Measurements from ENCODE around the gene ACTC1. TPM values are rescaled to one million over a fixed set of nuclear protein-coding genes. Genes with fewer than 3 reads are reported as not detected.
"Not testable (repeated sequence)": the region's sequence is repeated elsewhere in the genome, so short reads cannot be mapped to it uniquely, and the experiment has no call there.

Gene ACTC1
- not detected for polyA plus RNA-seq (2012; ENCODE audit: missing spikeins)

- no peak for FAIRE-seq
- no peak for DNase-seq (ENCODE audit: insufficient read length)
- TF ChIP-seq POLR2A (IDR thresholded peaks at IDR 0.05; ENCODE audit: low read depth, low read length) (no peak), TAF1 (IDR thresholded peaks at IDR 0.05; ENCODE audit: borderline replicate concordance, low read depth, low read length) (no peak), POLR2AphosphoS5 (IDR thresholded peaks at IDR 0.05; ENCODE audit: low read depth, low read length) (no peak)
Observed at GRCh38 chr15:34795267-34796081, at the start of gene ACTC1. Gene ACTC1 (minus strand): TSS chr15:34795549. CDS start chr15:34794808, 741 bp downstream.

DNA sequence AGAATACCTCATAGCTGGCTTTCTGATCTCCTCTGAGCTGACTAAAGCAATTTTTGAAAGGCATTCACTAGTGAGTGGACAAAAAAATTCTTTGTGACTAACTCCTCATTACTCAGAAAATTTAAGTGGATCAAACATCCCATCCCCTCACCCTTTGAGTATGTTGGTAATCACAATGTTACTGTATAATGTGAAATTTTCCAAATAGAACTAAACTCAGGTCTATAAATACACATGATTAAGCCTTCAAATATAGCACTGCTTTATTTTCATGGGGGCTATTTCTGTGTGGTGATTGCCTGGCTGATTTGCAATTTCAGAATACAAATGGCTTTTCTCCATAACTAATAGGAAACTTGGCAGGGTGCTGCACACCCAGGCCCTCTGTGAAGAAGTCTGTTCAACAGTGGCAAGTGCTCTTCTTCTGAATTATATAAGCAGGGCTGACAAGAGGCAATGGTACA, 45.9 kb upstream of the ACTC1 start:
- no peak for FAIRE-seq
- no peak for DNase-seq (ENCODE audit: insufficient read length)
- no peak for TF ChIP-seq TAF1 (IDR thresholded peaks at IDR 0.05; ENCODE audit: borderline replicate concordance, low read depth, low read length)
- TF ChIP-seq POLR2AphosphoS5 (IDR thresholded peaks at IDR 0.05; ENCODE audit: low read depth, low read length) = no peak
- TF ChIP-seq POLR2A (IDR thresholded peaks at IDR 0.05; ENCODE audit: low read depth, low read length) = no peak

GRCh38 chr15:34838282-34838681, 42.9 kb upstream of the ACTC1 start:
- DNase-seq (ENCODE audit: insufficient read length) (no peak), FAIRE-seq (no peak)
- TF ChIP-seq POLR2A (IDR thresholded peaks at IDR 0.05; ENCODE audit: low read depth, low read length) (no peak), POLR2AphosphoS5 (IDR thresholded peaks at IDR 0.05; ENCODE audit: low read depth, low read length) (no peak), TAF1 (IDR thresholded peaks at IDR 0.05; ENCODE audit: borderline replicate concordance, low read depth, low read length) (no peak)

- no peak for TF ChIP-seq POLR2AphosphoS5 (IDR thresholded peaks at IDR 0.05; ENCODE audit: low read depth, low read length)
- TF ChIP-seq TAF1 (IDR thresholded peaks at IDR 0.05; ENCODE audit: borderline replicate concordance, low read depth, low read length) = no peak
- TF ChIP-seq POLR2A (IDR thresholded peaks at IDR 0.05; ENCODE audit: low read depth, low read length) = no peak
- DNase-seq (ENCODE audit: insufficient read length) (no peak), FAIRE-seq (no peak)
Observed at GRCh38 chr15:34837246-34838016, 42.1 kb upstream of the ACTC1 start.

DNA sequence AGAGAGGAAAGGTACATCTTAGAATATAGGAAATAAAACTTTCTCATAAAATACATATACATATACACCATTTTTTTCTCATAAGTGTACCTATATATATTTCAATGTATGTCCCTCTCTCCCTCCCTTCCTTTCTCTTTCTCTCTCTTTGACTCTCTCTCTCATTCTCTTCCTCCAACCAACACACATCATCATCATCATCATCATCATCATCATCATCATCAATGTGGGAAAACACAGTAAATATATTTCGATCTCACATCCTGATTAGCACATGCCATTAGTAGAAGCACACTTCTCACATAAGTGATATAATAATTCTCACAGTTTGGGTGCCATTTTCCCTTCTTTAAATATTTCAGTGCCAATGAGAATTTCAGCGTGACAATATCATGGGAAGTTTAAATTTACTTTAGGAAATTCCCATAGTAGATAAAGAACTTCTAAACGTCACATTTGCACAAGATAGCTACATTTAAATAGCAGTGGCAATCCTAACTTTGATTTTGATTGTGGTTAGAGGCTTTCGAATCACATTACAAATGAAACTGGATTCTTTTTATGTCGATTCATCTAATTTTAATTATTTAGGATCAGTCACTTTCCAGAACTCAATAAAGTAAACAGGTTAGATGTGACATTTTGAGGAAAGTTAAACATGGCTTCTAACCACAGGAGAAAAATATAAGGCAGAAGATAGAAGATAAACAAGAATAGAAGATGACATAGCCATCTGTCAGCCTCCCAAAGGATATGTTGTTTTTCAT, 33.0 kb upstream of the ACTC1 start:
- DNase-seq (ENCODE audit: insufficient read length) (no peak), FAIRE-seq (no peak)
- no peak for TF ChIP-seq TAF1 (IDR thresholded peaks at IDR 0.05; ENCODE audit: borderline replicate concordance, low read depth, low read length)

DNA sequence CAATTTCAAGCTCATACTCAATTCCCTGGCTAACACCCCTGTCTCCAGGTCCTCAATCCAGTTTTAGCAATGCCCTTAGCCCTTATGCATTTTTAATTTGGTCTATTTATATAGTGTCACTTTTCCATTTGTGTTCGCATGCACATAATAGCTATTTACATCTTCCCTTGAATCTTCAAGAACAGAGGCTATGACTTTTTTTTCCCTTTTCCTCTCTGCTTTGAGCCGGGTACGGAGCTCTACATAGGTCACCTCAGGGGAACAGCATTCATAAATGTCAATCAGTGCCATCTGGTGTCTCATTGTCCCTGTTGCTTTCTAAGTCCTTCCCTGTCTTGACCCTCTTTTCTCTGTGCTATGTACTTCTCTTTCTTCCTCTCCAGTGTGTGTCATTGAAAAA, 26.5 kb upstream of the ACTC1 start:
- FAIRE-seq (no peak), DNase-seq (ENCODE audit: insufficient read length) (no peak)
- TF ChIP-seq POLR2A (IDR thresholded peaks at IDR 0.05; ENCODE audit: low read depth, low read length) (no peak), POLR2AphosphoS5 (IDR thresholded peaks at IDR 0.05; ENCODE audit: low read depth, low read length) (no peak), TAF1 (IDR thresholded peaks at IDR 0.05; ENCODE audit: borderline replicate concordance, low read depth, low read length) (no peak)

- no peak for FAIRE-seq
- TF ChIP-seq POLR2AphosphoS5 (IDR thresholded peaks at IDR 0.05; ENCODE audit: low read depth, low read length) (no peak), TAF1 (IDR thresholded peaks at IDR 0.05; ENCODE audit: borderline replicate concordance, low read depth, low read length) (no peak), POLR2A (IDR thresholded peaks at IDR 0.05; ENCODE audit: low read depth, low read length) (no peak)
- no peak for DNase-seq (ENCODE audit: insufficient read length)
Observed at GRCh38 chr15:34820110-34820509, 24.8 kb upstream of the ACTC1 start.

GRCh38 chr15:34818526-34818925, 23.2 kb upstream of the ACTC1 start:
- FAIRE-seq (no peak), DNase-seq (ENCODE audit: insufficient read length) (no peak)
- TF ChIP-seq TAF1 (IDR thresholded peaks at IDR 0.05; ENCODE audit: borderline replicate concordance, low read depth, low read length) = no peak
- no peak for TF ChIP-seq POLR2A (IDR thresholded peaks at IDR 0.05; ENCODE audit: low read depth, low read length)
- TF ChIP-seq POLR2AphosphoS5 (IDR thresholded peaks at IDR 0.05; ENCODE audit: low read depth, low read length) = no peak

- TF ChIP-seq POLR2A (IDR thresholded peaks at IDR 0.05; ENCODE audit: low read depth, low read length) (no peak), TAF1 (IDR thresholded peaks at IDR 0.05; ENCODE audit: borderline replicate concordance, low read depth, low read length) (no peak), POLR2AphosphoS5 (IDR thresholded peaks at IDR 0.05; ENCODE audit: low read depth, low read length) (no peak)
- FAIRE-seq = no peak
Observed at GRCh38 chr15:34815836-34816235, 20.5 kb upstream of the ACTC1 start.

DNA sequence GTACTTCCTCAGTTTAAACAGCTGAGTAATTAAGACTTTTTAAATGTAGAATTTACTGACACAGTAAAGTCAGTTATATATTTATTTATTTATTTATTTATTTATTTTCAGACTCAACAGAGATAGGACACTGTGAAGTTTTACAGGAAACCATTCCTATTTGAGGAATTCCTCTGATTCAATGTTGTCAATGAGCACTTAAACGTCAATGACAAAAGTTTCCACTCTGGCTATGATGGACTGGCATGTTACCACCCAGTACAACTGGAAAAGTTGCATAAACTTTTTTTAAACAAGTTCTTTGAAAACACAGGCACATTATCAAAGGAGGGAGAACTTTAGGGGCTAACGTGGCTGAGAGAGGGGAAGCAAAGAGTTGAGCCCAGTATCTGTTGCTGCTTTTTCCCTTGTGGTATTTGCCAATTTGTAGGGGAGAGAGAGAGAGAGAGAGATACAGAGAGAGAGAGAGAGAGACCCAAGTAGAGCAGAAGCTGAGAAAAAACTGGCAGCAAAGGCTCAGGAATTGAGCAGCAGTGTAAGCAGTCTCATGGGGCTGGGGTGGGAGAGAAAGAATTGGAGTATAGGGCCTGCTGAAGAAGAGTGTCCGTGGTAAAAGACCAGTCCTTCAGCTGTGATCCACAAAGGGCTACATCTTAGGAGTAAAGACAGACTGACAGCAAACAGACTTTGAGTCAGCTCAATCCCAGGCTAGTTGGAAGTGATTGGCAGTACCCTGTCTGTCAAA, 18.3 kb upstream of the ACTC1 start:
- DNase-seq (ENCODE audit: insufficient read length) = no peak
- FAIRE-seq = no peak
- TF ChIP-seq TAF1 (IDR thresholded peaks at IDR 0.05; ENCODE audit: borderline replicate concordance, low read depth, low read length) (no peak), POLR2A (IDR thresholded peaks at IDR 0.05; ENCODE audit: low read depth, low read length) (no peak), POLR2AphosphoS5 (IDR thresholded peaks at IDR 0.05; ENCODE audit: low read depth, low read length) (no peak)

More at GRCh38 chr15:34815836-34816235, 20.5 kb upstream of the ACTC1 start:
- no peak for DNase-seq (ENCODE audit: insufficient read length)

- not testable (repeated sequence) for DNase-seq (ENCODE audit: insufficient read length); FAIRE-seq
Observed at GRCh38 chr15:34812868-34813365, 17.6 kb upstream of the ACTC1 start.
